Gastroesophageal sphincter (tissue), 3 donors: Measurements from ENCODE around the gene TRABD2B.

ENCODE experiments used
- CTCF ChIP-seq, 4 experiments: fragments of 200-600 bp in 2 of 4; fragments of 450-650 bp in 2 of 4; sonication (generic) in 1 of 4; IDR thresholded peaks; one replicate each; pipeline ENCODE4 v1.5.1; 2017 to 2019; ENCODE audit warnings: antibody characterized with exemption in 4 of 4, mild to moderate bottlenecking in 2 of 4, moderate library complexity in 2 of 4
- EP300 ChIP-seq: sonication (generic); formaldehyde crosslinking; IDR thresholded peaks from one replicate; pipeline ENCODE4 v1.6.1; 2017; ENCODE audit warnings: antibody characterized with exemption, mild to moderate bottlenecking
- POLR2A ChIP-seq, 2 donors: fragments of 450-650 bp; IDR thresholded peaks; one replicate each; pipeline ENCODE4 v1.6.1; 2017; ENCODE audit warnings: antibody characterized with exemption in 2 of 2, mild to moderate bottlenecking in 2 of 2, moderate library complexity in 1 of 2

GRCh38 chr1:47805018-47805417 lies 192.2 kb downstream of the TRABD2B start:
- no peak for TF ChIP-seq CTCF (IDR thresholded peaks at IDR 0.05)
- no peak for TF ChIP-seq POLR2A (IDR thresholded peaks at IDR 0.05)
- no peak for TF ChIP-seq EP300
